Activated gamma-delta T cell treated with Interleukin-2 at 50 U/mL for 16 hours (primary cell): Measurements from ENCODE around the gene ANKRD28.
"Not testable (repeated sequence)": the region's sequence is repeated elsewhere in the genome, so short reads cannot be mapped to it uniquely, and the experiment has no call there.

Experiments used
- DNase-seq: peaks from one replicate; pipeline ENCODE4 v3.0.0-alpha.2; 2020

ANKRD28 gene

GRCh38 chr3:15797642-15798303 lies at the start of gene ANKRD28:
Gene ANKRD28, minus strand, starts transcription at chr3:15797979. Its CDS starts 1,458 bp downstream, at chr3:15796521.
- DNase-seq = no peak

- no peak for DNase-seq
These were observed 49.5 kb upstream of the ANKRD28 start for GRCh38 chr3:15847239-15847638.

- DNase-seq = no peak
These were observed 48.8 kb upstream of the ANKRD28 start for GRCh38 chr3:15846606-15847005.

- no peak for DNase-seq
These were observed 47.7 kb upstream of the ANKRD28 start for GRCh38 chr3:15845475-15845874.

- no peak for DNase-seq
These were observed 47.1 kb upstream of the ANKRD28 start for GRCh38 chr3:15844889-15845288.

GRCh38 chr3:15841091-15841973 lies 43.6 kb upstream of the ANKRD28 start:
- not testable (repeated sequence) for DNase-seq

GRCh38 chr3:15839568-15839967 lies 41.8 kb upstream of the ANKRD28 start:
- no peak for DNase-seq

- no peak for DNase-seq
These were observed 34.1 kb upstream of the ANKRD28 start for GRCh38 chr3:15831927-15832326.

GRCh38 chr3:15825016-15825415 lies 27.2 kb upstream of the ANKRD28 start:
- DNase-seq = no peak

GRCh38 chr3:15823092-15823491 lies 25.3 kb upstream of the ANKRD28 start:
- DNase-seq = no peak

GRCh38 chr3:15822281-15822680 lies 24.5 kb upstream of the ANKRD28 start:
- DNase-seq = no peak

- no peak for DNase-seq
These were observed 23.1 kb upstream of the ANKRD28 start for GRCh38 chr3:15820911-15821310.

GRCh38 chr3:15819576-15819975 lies 21.8 kb upstream of the ANKRD28 start:
- no peak for DNase-seq

GRCh38 chr3:15819043-15819442 lies 21.3 kb upstream of the ANKRD28 start:
- no peak for DNase-seq

- DNase-seq = no peak
These were observed 17.9 kb upstream of the ANKRD28 start for GRCh38 chr3:15815696-15816095.

- not testable (repeated sequence) for DNase-seq
These were observed 15.3 kb upstream of the ANKRD28 start for GRCh38 chr3:15813079-15813478.

- DNase-seq = no peak
These were observed 14.4 kb upstream of the ANKRD28 start for GRCh38 chr3:15812183-15812582.

- no peak for DNase-seq
These were observed 12.9 kb upstream of the ANKRD28 start for GRCh38 chr3:15810702-15811101.

- DNase-seq = no peak
These were observed 11.5 kb upstream of the ANKRD28 start for GRCh38 chr3:15809313-15809712.

GRCh38 chr3:15808679-15809310 lies 11.0 kb upstream of the ANKRD28 start:
- DNase-seq = no peak

- no peak for DNase-seq
These were observed 8.0 kb upstream of the ANKRD28 start for GRCh38 chr3:15805756-15806266.

- DNase-seq = no peak
These were observed 6.8 kb upstream of the ANKRD28 start for GRCh38 chr3:15804553-15805095.

GRCh38 chr3:15803921-15804320 lies 6.1 kb upstream of the ANKRD28 start:
- DNase-seq = no peak
